ENCODE measurements around the gene ITPR3.

GRCh38 chr6:33589392-33589730 lies 31.8 kb upstream of the ITPR3 start:
- no peak for TF ChIP-seq MAX (IDR thresholded peaks at IDR 0.05)
- TF ChIP-seq CTCF (IDR thresholded peaks at IDR 0.05; ENCODE audit: low read depth, low read length, missing input control) = no peak
- no peak for TF ChIP-seq GABPA (IDR thresholded peaks at IDR 0.05 in 1 of 2, conservative IDR thresholded peaks at IDR 0.05 in 1 of 2)
- no peak for TF ChIP-seq RAD21 (IDR thresholded peaks at IDR 0.05)
- no peak for TF ChIP-seq TAF1 (conservative IDR thresholded peaks at IDR 0.05)
